ENCODE data around the gene CDSN. TPM values are rescaled to one million over a fixed set of nuclear protein-coding genes. Genes with fewer than 3 reads are reported as not detected.

CDSN gene
- polyA plus RNA-seq, 3 donors from 2014 or later: not detected

DNA sequence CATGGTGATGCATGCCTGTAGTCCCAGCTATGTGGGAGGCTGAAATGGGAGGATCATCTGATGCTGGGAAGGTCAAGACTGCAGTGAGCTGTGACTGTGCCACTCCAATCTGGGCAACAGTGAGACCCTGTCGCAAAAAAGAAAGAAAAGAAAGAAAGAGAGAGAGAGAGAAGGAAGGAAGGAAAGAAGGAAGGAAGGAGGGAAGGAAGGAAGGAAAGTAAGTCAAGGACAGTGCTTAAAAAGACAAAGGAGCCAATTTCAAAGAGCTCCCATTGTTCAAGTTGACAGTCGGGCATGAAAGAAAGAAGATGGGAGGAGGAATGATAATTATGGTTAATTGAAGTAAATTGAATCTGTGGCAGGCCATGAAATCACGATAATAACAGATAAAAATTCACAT is 24.0 kb downstream of the CDSN start:
- Mint-ChIP-seq H3K27ac (peak overlapping the region in 1 of 6 donors; percentile 66), H3K9me3 (no peaks in the 10 kb centered on the region), H3K36me3 (no peaks in the 10 kb centered on the region), H3K4me1 (peaks cover 16 to 17% of the 10 kb centered on the region in 2 donors), H3K27me3 (ENCODE audit: low read depth in 3 of 3) (peaks cover 0 to 7% (median 4%) of the 10 kb centered on the region in 3 donors), H3K4me3 (no peak overlapping the region)
- DNase-seq: no peak

DNA sequence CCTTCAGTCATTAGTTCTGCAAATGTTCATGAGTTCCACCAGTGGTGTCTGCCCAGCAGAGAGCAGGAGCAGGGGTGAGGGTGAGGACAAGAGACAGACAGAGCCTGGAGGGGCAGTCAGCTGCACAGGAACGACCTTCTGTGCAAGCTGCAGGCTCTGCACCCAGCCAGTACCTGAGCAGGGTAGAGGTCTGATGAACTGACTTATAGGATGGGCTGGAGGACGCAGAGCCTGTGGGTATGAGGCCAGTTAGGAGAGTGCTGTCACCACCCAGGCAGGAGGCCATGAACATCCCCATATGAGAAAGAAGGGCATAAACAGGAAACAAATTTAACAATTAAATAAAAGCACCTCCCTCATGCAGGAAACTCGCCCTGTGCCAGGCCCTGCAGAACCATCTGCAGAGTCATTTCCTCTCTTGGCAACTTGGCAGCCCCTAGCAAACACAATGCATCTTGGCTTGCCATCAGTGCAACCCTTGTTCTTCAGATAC is 25.8 kb downstream of the CDSN start:
- Mint-ChIP-seq H3K9me3 (no peaks in the 10 kb centered on the region), H3K36me3 (no peaks in the 10 kb centered on the region), H3K4me3 (peak overlapping the region in 3 of 5 donors; percentile 28 to 33 (median 31)), H3K27me3 (ENCODE audit: low read depth in 3 of 3) (peaks cover 0 to 4% (median 3%) of the 10 kb centered on the region in 3 donors), H3K27ac (peak overlapping the region in 5 of 6 donors; percentile 63 to 94 (median 83)), H3K4me1 (peaks cover 16 to 17% of the 10 kb centered on the region in 2 donors)
- DNase-seq: peak in 1 of 3 donors; percentile 22

GRCh38 chr6:31092769-31093505 is 27.3 kb downstream of the CDSN start:
- peaks cover 16 to 17% of the 10 kb centered on the region in 2 donors for H3K4me1 Mint-ChIP-seq
- H3K36me3 Mint-ChIP-seq: no peaks in the 10 kb centered on the region
- no peaks in the 10 kb centered on the region for H3K9me3 Mint-ChIP-seq
- peaks cover 0 to 4% (median 3%) of the 10 kb centered on the region in 3 donors for H3K27me3 Mint-ChIP-seq (ENCODE audit: low read depth in 3 of 3)
- no peak overlapping the region for H3K4me3 Mint-ChIP-seq
- no peak overlapping the region for H3K27ac Mint-ChIP-seq
- DNase-seq: no peak

- no peak for DNase-seq
- Mint-ChIP-seq H3K4me1 (peaks cover 15 to 20% of the 10 kb centered on the region in 2 donors), H3K4me3 (no peak overlapping the region), H3K9me3 (no peaks in the 10 kb centered on the region), H3K27me3 (ENCODE audit: low read depth in 3 of 3) (peaks cover 0 to 4% (median 3%) of the 10 kb centered on the region in 3 donors), H3K27ac (peak overlapping the region in 2 of 6 donors; percentile 1 to 65), H3K36me3 (no peaks in the 10 kb centered on the region)
These were observed 28.0 kb downstream of the CDSN start for GRCh38 chr6:31092238-31092637.

- Mint-ChIP-seq H3K9me3 (no peaks in the 10 kb centered on the region), H3K4me1 (peaks cover 15 to 21% of the 10 kb centered on the region in 2 donors), H3K36me3 (no peaks in the 10 kb centered on the region), H3K27me3 (ENCODE audit: low read depth in 3 of 3) (peaks cover 0 to 8% (median 3%) of the 10 kb centered on the region in 3 donors), H3K4me3 (no peak overlapping the region), H3K27ac (no peak overlapping the region)
- DNase-seq: no peak
These were observed 28.6 kb downstream of the CDSN start for GRCh38 chr6:31091680-31092079.

GRCh38 chr6:31090973-31091364 is 29.3 kb downstream of the CDSN start:
- H3K27me3 Mint-ChIP-seq (ENCODE audit: low read depth in 3 of 3): peaks cover 0 to 8% (median 2%) of the 10 kb centered on the region in 3 donors
- no peak overlapping the region for H3K27ac Mint-ChIP-seq
- peaks cover 15 to 21% of the 10 kb centered on the region in 2 donors for H3K4me1 Mint-ChIP-seq
- no peaks in the 10 kb centered on the region for H3K36me3 Mint-ChIP-seq
- DNase-seq: no peak
- H3K9me3 Mint-ChIP-seq: no peaks in the 10 kb centered on the region
- no peak overlapping the region for H3K4me3 Mint-ChIP-seq

- Mint-ChIP-seq H3K36me3 (no peaks in the 10 kb centered on the region), H3K9me3 (no peaks in the 10 kb centered on the region), H3K4me1 (peaks cover 15 to 21% of the 10 kb centered on the region in 2 donors), H3K27ac (no peak overlapping the region), H3K27me3 (ENCODE audit: low read depth in 3 of 3) (peaks cover 0 to 8% (median 2%) of the 10 kb centered on the region in 3 donors), H3K4me3 (no peak overlapping the region)
- no peak for DNase-seq
These were observed 29.8 kb downstream of the CDSN start for GRCh38 chr6:31090275-31090972.

DNA sequence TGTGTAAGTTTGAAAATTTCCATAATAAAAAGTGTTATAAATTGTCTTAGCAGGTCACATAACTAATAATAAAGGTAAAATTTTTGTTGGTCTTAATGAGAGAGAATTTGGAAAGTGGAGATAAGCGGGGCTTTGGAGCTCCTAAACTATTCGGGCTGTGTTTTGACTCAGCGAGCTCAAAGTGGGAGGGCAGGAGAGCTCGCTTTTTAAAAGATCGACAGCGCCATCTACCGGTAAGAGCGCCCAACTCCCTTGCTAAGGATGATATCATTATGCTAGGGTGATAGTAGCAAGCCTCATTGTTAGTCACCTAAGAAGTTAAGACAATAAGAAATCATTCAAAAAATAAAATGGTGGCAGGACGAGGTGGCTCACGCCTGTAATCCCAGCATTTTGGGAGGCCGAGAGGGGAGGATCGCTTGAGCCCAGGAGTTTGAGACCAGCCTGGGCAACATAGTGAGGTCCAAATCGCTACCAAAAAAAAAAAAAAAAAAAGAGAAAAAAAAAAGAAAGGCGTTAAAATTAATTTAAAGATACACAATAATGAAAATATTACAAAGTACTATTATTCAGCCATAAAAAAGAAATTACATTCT is 32.7 kb downstream of the CDSN start:
- H3K36me3 Mint-ChIP-seq: no peaks in the 10 kb centered on the region
- peak; percentile 65 to 78 (median 73) for DNase-seq

DNA sequence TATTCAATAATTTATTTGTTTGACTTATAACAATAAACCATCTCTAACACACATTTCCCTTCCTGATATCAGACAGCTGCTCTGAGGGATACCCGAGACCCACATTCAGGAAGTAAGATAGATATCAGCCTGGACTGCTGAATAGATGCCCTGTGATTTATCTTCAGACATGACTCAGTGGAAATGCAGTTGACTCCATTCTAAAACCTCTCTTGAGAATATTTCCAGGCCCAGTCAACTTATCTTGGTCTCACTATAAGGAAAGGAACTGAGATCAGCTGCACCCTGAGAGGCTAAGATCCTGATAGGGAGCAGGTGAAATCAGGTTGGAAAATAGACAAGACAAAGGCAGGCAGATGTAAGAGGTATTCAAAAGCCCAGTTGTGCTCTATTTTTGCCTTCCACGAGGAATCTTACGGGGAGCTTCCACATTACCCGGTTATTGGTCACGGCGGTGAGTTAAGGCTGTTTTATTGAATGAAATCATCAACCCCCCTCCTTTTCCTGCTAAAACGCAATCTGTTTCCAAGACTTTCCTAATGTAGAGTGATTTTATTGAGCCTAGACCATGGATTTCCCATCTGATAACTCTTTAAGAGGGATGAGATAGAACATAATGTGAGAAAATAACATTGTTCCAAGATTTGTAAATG is 33.3 kb downstream of the CDSN start:
- Mint-ChIP-seq H3K4me3 (no peak overlapping the region), H3K4me1 (peaks cover 0 to 6% of the 10 kb centered on the region in 2 donors), H3K9me3 (no peaks in the 10 kb centered on the region), H3K27me3 (ENCODE audit: low read depth in 3 of 3) (peaks cover 0 to 7% (median 4%) of the 10 kb centered on the region in 3 donors), H3K27ac (no peak overlapping the region), H3K36me3 (no peaks in the 10 kb centered on the region)
- DNase-seq: no peak

More for the DNA sequence above, 32.7 kb downstream of the CDSN start:
- Mint-ChIP-seq H3K4me3 (no peak overlapping the region), H3K27me3 (ENCODE audit: low read depth in 3 of 3) (peaks cover 0 to 10% (median 4%) of the 10 kb centered on the region in 3 donors), H3K9me3 (no peaks in the 10 kb centered on the region), H3K27ac (no peak overlapping the region), H3K4me1 (peaks cover 0 to 6% of the 10 kb centered on the region in 2 donors)

DNA sequence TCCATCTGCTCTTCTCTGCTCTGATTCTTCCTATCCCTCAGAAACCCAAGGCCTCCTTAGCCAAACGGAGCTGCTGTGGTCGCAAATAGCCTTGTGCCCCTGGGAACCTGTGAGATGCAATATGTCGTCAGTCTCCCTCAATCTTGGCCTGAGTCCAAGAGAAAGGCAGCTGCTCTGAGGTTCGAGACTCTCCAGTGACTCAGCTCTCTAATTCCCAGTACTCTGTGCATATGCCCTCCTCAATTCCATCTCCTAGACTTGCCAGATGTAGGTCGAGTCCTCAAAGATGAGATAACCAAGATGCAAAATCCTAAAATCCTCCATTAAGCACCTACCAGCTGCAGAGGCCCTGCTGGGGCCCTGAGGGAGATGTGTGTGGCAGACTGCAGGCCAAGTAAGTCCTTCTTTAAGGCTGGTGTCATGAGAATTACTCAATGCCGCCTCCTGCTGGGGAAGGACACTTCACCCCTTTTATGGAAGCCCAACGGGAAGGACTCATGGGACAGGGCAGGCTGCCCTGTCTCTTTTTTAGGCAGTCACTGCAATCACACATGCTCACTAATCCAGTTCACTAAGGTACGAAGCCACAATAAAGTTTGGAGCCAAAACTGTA is 36.4 kb downstream of the CDSN start:
- peaks cover 0 to 13% (median 9%) of the 10 kb centered on the region in 3 donors for H3K27me3 Mint-ChIP-seq (ENCODE audit: low read depth in 3 of 3)
- DNase-seq: no peak
- H3K4me3 Mint-ChIP-seq: no peak overlapping the region
- H3K4me1 Mint-ChIP-seq: peaks cover 8 to 16% of the 10 kb centered on the region in 2 donors
- H3K36me3 Mint-ChIP-seq: no peaks in the 10 kb centered on the region
- peak overlapping the region in 1 of 6 donors; percentile 45 for H3K27ac Mint-ChIP-seq
- no peaks in the 10 kb centered on the region for H3K9me3 Mint-ChIP-seq

GRCh38 chr6:31081872-31082271 is 38.4 kb downstream of the CDSN start:
- Mint-ChIP-seq H3K4me1 (peaks cover 8 to 10% of the 10 kb centered on the region in 2 donors), H3K27me3 (ENCODE audit: low read depth in 3 of 3) (peaks cover 2 to 11% (median 7%) of the 10 kb centered on the region in 3 donors), H3K9me3 (no peaks in the 10 kb centered on the region), H3K4me3 (no peak overlapping the region), H3K36me3 (no peaks in the 10 kb centered on the region), H3K27ac (no peak overlapping the region)
- no peak for DNase-seq

DNA sequence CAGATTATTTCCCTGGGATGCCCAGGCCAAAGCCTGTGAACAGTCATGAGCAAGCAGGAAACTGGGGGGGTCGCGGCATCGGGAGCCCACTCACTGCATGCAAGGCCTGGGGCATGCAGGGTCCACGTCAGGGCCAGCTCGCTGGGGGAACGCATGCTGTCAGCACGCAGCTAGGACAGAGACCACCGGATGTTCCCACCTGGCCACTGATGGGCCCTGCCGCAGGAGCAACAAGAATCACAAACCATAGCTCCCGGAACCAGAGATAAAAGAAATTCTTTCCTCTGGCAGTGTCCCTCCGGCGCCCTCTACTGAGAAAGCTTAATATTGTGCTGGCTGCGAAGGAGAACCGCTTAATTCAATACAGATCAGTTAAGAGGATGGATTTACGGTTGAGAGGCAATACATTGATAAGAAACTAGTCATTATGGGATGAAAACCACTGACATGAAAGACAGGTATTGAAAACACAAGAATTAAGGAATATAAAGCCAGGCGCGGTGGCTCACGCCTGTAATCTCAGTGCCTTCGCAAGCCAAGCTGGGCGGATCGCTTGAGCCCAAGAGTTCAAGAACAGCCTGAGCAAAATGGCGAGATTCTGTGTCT is 40.5 kb downstream of the CDSN start:
- Mint-ChIP-seq H3K9me3 (no peaks in the 10 kb centered on the region), H3K4me3 (peak overlapping the region; percentile 12 to 74 (median 59)), H3K36me3 (no peaks in the 10 kb centered on the region), H3K27me3 (ENCODE audit: low read depth in 3 of 3) (peaks cover 2 to 11% (median 4%) of the 10 kb centered on the region in 3 donors), H3K4me1 (peaks cover 8 to 10% of the 10 kb centered on the region in 2 donors), H3K27ac (no peak overlapping the region)
- DNase-seq: peak; percentile 31 to 60 (median 41)

DNA sequence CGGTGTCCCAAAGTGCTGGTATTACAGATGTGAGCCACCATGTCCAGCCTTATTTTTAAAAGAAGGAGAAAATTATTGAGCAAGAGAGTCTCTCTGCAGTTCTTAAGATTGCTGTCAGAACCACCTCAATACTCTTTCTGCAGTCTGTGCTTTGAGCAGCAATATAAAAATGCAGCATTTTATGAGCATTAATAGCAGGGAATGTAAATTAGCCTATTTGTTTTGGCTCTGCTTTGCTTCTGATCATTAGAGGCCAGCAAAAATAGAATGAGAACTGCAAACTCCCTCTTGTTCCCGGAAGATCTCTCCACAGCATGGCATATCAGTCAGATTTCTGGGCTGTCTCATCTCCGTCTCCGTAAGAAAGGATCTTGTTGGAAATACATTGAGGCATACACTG is 43.6 kb downstream of the CDSN start:
- no peak overlapping the region for H3K4me3 Mint-ChIP-seq

More for the DNA sequence above, 43.6 kb downstream of the CDSN start:
- Mint-ChIP-seq H3K27ac (no peak overlapping the region), H3K27me3 (ENCODE audit: low read depth in 3 of 3) (peaks cover 2 to 9% (median 2%) of the 10 kb centered on the region in 3 donors), H3K9me3 (no peaks in the 10 kb centered on the region), H3K36me3 (no peaks in the 10 kb centered on the region), H3K4me1 (peaks cover 8 to 10% of the 10 kb centered on the region in 2 donors)
- DNase-seq: no peak

Measured in immature natural killer cell (primary cell).